ENCODE data around the gene APOL5.

DNA sequence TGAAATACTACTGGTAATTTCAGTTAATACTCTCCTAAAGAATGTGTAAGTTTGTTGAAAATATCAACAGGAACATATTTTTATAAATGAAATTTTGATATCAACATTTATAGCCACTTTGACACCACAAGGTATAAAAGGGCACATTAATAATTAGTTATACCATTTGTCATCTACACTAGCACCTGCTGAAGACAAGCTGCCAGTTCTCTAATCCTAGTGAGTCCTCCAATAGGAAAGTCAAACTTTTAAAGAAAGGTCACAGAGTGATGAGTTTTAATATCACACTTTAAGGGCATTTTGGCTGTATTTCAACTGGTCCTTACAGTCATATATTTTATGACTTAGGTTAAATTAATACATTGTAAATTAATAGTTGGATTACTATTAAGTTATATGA lies 52.3 kb downstream of the APOL5 start:
- TF ChIP-seq, protein P1, sequence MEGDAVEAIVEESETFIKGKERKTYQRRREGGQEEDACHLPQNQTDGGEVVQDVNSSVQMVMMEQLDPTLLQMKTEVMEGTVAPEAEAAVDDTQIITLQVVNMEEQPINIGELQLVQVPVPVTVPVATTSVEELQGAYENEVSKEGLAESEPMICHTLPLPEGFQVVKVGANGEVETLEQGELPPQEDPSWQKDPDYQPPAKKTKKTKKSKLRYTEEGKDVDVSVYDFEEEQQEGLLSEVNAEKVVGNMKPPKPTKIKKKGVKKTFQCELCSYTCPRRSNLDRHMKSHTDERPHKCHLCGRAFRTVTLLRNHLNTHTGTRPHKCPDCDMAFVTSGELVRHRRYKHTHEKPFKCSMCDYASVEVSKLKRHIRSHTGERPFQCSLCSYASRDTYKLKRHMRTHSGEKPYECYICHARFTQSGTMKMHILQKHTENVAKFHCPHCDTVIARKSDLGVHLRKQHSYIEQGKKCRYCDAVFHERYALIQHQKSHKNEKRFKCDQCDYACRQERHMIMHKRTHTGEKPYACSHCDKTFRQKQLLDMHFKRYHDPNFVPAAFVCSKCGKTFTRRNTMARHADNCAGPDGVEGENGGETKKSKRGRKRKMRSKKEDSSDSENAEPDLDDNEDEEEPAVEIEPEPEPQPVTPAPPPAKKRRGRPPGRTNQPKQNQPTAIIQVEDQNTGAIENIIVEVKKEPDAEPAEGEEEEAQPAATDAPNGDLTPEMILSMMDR (IDR thresholded peaks at IDR 0.05), result no peak
- TF ChIP-seq POLR2A (IDR thresholded peaks at IDR 0.05), result no peak

Measured in body of pancreas (tissue), 4 donors.